ENCODE measurements around the gene TMEM39B.
A peak's percentile ranks its signal among the peaks of the same experiment; 100 is the strongest.
"Not testable (repeated sequence)": the region's sequence is repeated elsewhere in the genome, so short reads cannot be mapped to it uniquely, and the experiment has no call there.

TMEM39B gene

DNA sequence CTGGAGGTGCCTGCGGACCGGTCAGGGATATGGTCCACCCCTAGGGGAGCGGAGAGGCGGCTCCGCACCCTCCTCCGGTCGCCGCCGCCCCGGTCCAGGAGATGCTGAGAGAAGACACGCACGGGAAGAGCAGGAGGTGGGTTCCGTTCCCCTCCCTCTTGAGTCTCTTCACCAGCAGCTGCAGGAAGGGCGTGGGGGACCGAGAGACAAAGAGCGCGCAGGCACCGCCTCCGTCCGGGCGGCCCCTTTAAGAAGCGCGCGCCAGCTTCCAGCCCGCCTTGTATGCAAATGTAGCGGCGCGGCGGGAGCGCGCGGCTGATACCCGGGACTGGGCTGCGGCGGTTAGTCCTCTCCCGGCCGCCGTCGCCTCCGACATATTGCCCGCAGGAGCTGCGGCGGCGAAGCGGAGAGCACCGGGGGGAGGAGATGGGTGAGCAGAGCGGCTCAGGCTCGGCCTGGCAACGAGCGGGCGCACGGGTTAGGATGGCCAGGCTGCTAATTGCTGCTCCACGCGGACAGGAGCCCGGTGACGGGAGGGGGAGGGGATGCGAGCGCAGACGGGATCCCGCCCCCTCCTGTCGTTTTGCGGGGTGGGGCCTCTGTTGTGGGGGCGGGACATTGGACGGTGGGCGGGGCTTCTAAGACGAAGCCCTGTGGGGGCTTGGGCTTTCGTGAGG lies at the start of gene TMEM39B:
TMEM39B (plus strand) TSS at position 318 of the 677 bp plus-strand sequence; CDS start at position 427, 109 bp downstream.
- peak; percentile 85 for DNase-seq (ENCODE audit: low spot score)

DNA sequence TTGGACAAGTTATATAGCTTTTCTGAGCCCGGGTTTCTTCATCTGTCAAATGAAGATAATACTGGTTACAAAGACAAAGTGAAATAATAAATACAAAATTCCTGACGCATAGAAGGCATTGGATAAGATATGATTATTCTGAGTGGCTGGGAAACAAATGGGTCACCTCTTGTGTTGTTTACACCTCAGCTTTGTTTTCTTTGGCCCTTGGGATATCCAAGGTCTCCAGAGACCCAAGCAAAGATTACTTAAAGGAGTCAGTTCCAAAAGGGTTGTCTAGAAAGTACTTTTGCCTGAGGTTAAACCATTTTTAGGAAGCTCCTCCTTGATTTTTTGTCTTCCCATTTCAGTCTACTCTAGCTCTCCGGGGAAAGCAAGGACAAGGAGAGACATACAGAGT lies 49.4 kb upstream of the TMEM39B start:
- no peak for DNase-seq (ENCODE audit: low spot score)

DNA sequence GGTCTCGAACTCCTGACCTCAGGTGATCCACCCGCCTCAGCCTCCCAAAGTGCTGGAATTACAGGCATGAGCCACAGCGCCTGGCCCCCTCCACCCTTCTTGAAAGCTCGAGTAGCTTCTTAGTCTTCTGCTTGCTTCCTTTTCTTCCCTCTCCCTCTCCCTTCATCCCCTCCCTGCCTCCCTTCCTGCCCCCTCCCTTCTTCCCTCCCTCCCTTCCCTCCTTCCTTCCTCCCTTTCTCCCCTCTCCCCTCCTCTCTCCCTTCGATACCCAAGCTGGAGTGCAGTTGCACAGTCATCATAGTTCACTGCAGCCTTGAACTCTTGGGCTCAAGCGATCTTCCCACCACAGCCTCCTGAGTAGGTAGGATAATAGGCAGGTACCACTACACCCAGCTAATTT lies 47.2 kb upstream of the TMEM39B start:
- DNase-seq (ENCODE audit: low spot score), result no peak

DNA sequence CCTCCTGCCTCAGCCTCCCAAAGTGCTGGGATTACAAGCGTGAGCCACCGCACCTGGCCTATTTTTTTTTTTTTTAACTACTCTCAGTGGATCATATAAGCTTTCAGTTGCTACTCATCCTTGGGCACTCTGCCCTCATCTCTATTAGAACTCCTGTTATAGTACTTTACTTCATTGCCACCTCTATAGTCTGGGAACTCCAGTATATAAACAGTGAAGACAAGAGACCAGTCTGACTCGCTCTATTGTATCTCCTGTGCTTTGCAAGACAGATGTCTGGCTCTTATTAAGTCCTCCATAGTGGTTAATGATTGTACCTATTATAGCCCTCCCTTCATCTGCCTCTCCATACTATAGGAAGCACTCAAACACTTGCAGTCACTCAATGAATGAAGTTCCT lies 44.0 kb upstream of the TMEM39B start:
- no peak for DNase-seq (ENCODE audit: low spot score)

GRCh38 chr1:32031578-32032274 lies 41.0 kb upstream of the TMEM39B start:
- no peak for DNase-seq (ENCODE audit: low spot score)

DNA sequence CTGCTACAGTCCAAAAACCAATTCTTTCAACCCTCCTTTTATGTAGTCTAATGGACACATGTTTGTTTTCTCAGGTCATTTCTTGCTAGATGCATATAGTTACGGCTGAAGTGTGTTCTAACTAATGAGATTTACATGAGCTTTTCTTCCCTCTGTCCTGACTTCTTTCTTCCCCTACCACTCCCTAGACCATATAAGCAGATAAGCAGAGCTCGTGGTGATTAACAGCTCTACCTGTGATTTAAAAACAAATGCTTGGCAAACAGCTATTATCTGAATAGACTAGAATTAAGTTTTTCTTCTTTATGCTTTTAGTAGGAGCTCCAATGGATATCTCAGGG lies 40.5 kb upstream of the TMEM39B start:
- no peak for DNase-seq (ENCODE audit: low spot score)

DNA sequence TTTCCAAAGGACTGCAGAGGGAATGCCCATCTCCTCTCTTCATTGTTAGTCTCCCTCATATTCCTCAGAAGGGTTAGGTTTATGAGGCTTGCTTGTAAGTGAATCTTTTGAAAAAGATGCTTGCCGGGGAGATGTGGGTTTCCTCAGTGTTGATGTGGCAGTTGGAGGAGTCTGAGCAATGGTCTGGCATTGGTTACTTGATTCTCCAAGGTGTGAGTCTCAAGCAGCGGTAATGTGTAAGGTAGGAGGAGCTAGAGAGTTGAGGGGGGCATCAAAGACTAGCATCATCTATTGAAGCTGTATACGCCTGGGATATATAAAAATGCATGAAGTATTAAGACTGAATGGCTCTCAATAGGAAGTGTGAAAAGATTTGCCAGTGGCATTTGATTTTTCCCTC lies 37.6 kb upstream of the TMEM39B start:
- no peak for DNase-seq (ENCODE audit: low spot score)

GRCh38 chr1:32040711-32041110 lies 32.0 kb upstream of the TMEM39B start:
- DNase-seq (ENCODE audit: low spot score), result no peak

DNA sequence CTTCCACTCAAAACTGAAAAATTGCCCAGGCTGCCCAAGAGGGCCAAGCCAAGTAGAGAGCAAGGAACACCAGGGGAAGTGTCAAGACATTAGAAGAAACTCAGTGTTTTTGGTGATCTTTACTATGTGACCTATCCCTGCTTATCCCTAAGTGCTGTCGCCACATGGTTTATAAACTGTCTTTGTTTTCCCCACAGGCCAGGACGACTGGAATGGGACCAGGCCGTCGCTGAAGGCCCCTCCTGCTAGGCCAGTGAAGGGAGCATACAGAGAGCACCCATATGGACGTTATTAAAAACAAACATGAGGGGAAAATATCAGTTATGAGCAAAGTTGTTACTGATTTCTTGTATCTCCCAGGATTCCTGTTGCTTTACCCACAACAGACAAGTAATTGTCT lies 30.4 kb upstream of the TMEM39B start:
- no peak for DNase-seq (ENCODE audit: low spot score)

DNA sequence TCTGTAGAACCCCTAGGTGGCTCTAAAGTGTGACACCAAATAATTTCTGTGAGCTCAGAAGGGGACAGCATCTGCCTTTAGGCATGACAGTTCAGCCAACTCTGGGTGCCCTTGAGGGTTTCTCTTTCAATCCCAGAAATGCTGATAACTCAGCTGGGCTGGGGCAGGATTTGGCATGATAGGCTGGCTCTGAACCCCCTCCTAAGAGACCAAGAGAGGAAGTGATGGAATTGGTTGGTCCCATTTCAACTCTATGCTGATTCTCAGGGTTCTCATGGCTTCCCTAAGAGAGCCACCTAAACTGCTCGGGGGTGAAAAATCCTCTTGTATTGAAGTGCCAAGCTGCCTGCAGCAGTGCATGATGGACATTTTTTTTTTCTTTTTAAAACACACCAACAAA lies 28.5 kb upstream of the TMEM39B start:
- DNase-seq (ENCODE audit: low spot score), result no peak

DNA sequence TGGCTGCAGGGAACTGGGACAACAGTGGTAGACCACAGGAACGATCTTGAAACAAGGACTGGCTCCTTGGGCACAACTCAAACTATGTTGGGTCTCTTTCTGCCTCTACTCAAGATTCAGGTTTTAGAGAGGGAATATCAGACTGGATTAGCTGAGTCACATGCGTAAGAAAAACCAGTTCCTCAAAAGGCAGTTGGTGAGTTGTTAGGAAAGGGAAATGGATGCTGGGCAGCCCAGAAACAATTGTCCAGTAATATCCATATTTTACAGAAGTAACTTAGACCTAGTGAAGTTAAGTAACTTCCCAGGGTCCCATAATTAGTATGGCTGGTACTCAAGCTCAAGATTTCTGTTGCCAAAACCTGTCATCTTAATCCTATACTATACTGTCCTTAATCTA lies 27.0 kb upstream of the TMEM39B start:
- DNase-seq (ENCODE audit: low spot score), result no peak

- no peak for DNase-seq (ENCODE audit: low spot score)
Observed at GRCh38 chr1:32047701-32048100, 25.0 kb upstream of the TMEM39B start.

DNA sequence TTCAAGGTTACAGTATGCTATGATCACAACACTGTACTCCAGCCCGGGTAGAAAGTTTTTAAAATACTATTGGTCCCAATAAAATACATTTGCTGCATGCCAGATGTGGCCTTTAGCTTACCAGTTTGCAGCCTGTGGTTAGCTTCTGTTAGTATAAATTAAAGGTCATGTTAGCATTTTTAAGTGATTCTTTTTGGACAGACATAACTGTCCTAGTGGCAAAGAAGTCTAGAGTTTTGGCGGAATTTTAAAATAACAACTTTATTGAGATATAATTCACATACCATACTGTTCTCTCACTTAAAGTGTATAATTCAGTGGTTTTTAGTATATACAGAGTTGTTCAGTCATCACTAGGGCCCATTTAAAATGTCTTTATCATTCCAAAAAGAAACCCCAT lies 24.3 kb upstream of the TMEM39B start:
- no peak for DNase-seq (ENCODE audit: low spot score)

DNA sequence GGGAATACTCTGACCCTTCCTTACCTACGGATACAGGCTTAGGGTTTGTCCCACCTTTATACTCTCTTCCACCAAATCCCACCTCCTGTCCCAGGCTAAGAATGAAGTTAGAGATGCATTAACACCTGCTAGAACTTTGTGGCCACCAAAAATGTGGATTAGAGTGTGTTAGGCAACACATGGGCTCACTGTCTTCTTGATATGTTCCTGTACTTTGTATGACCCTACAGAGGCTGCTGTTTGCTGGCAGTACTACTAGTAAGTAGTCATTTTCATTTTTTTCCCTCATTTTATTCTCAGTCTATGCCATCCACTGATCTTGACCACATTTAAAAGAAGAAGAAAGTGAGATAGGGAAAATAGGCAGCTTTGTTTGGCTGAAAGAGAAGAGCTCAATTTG lies 21.0 kb upstream of the TMEM39B start:
- no peak for DNase-seq (ENCODE audit: low spot score)

- no peak for DNase-seq (ENCODE audit: low spot score)
Observed at GRCh38 chr1:32052887-32053286, 19.9 kb upstream of the TMEM39B start.

DNA sequence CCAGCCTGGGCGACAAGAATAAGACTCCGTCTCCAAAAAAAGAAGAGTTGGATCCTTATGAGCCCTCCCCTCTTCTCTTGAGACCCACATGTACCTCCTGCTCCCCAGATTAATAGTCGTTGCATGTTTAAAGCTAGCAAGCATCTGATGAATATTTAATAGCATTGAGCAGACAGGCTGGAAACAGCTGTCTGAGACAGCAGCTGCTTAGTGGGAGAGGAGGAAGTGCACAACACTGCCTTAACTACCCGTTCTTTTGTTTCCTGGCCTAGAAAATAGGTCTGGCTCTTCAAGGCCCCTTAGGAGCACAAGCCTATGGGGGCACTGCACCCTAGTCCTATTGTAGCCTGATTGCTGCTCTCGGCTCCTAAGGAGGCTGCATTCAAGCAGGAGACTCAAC lies 17.3 kb upstream of the TMEM39B start:
- no peak for DNase-seq (ENCODE audit: low spot score)

DNA sequence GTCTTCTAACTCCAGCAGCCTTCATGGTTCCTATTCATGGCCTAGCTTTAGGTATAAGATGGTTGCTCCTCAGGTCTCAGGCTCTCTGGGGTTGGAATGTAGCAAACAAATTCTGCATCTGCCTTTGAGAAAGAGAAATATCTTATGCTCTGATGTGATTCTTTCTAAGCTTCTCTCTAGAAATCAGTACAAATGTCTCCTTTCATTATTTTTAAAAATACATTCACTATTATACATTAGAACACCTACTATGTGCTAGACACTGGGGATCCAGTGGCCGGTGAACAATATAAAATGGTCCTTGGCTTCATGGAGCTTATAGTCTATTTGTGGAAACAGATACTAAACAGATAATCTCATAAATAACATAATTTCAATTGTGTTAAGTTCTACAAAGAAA lies 16.1 kb upstream of the TMEM39B start:
- no peak for DNase-seq (ENCODE audit: low spot score)

GRCh38 chr1:32060914-32061313 lies 11.8 kb upstream of the TMEM39B start:
- DNase-seq (ENCODE audit: low spot score), result no peak

- no peak for DNase-seq (ENCODE audit: low spot score)
Observed at GRCh38 chr1:32062867-32063230, 9.9 kb upstream of the TMEM39B start.

GRCh38 chr1:32063261-32063681 lies 9.5 kb upstream of the TMEM39B start:
- peak; percentile 30 for DNase-seq (ENCODE audit: low spot score)

DNA sequence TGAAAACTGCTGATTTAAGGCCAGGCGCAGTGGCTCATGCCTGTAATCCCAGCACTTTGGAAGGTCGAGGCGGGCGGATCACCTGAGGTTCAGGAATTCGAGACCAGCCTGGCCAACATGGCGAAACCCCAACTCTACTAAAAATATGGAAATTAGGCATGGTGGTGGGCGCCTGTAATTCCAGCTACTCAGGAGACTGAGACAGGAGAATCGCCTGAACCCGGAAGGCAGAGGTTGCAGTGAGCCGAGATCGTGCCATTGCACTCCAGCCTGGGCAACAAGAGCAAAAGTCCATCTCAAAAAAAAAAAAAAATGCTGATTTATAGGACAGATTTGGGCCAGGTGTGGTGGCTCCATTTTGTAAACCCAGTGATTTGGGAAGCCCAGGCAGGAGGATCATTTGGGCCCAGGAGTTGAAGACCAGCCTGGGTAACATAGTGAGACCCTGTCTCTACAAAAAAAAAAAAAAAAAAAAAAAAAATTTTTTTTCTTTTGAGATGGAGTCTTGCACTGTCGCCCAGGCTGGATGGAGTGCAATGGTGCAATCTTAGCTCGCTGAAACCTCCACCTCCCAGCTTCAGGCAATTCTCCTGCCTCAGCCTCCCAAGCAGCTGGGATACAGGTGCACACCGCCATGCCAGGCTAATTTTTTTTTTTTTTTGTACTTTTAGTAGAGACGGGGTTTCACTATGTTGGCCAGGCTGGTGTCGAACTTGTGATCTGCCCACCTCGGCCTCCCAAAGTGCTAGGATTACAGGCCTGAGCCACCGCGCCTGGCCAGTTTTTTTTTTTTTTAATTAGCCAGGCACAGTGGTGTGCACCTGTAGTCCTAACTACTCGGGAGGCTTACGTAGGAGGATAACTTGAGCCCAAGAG lies 6.9 kb upstream of the TMEM39B start:
- DNase-seq (ENCODE audit: low spot score), result not testable (repeated sequence)

DNA sequence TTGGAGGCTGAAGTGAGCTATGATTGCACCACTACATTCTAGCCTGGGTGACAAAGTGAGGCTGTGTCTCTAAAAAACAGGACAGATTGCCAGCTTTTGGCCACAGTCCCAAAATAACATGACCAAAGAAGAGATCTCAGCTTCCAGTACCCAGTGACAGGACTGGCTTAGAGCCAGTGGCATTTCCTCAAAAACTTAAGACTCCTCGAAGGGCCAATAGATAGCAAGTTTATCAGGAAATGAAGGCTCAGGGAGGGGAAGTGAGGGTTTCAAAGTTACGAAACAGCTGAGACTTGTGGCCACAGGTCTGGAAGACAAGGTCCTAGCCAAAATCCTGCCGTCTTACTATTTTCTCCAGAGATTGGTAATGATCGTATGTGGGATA lies 6.3 kb upstream of the TMEM39B start:
- no peak for DNase-seq (ENCODE audit: low spot score)

DNA sequence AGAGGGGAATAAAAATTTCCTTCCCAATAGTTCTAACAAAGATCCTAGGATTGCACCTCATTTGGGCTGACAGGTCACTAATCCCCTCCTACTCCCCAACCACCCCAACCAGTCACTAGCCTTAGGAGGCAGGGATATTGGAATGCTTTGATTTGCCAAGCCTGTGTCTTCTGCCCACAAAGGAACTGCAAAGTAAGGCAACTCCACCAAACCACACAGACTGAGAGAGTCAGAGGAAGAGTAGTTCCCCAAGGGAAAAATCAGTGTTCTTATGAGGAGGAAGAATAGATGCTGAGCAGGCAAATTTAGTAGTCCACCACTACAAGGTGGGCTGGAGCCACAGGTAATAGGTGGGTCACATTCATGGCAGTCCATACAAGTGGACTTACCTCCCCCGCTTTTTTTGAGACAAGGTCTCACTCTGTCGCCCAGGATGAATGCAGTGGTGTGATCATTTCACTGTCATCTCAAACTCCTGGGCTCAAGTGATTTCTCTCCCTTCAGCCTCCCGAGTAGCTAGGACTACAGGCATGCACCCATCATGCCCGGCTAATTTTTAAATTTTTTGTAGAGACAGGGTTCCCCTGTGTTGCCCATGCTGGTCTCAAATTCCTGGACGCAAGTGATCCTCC lies 3.7 kb upstream of the TMEM39B start:
- no peak for DNase-seq (ENCODE audit: low spot score)
